HuH-7.5 (cell line): ENCODE results near the gene CTNNA3.

Experiments used
- DNase-seq: peaks from one replicate; pipeline ENCODE4 v3.0.0; 2011; ENCODE audit warnings: low spot score

The CTNNA3 gene

DNA sequence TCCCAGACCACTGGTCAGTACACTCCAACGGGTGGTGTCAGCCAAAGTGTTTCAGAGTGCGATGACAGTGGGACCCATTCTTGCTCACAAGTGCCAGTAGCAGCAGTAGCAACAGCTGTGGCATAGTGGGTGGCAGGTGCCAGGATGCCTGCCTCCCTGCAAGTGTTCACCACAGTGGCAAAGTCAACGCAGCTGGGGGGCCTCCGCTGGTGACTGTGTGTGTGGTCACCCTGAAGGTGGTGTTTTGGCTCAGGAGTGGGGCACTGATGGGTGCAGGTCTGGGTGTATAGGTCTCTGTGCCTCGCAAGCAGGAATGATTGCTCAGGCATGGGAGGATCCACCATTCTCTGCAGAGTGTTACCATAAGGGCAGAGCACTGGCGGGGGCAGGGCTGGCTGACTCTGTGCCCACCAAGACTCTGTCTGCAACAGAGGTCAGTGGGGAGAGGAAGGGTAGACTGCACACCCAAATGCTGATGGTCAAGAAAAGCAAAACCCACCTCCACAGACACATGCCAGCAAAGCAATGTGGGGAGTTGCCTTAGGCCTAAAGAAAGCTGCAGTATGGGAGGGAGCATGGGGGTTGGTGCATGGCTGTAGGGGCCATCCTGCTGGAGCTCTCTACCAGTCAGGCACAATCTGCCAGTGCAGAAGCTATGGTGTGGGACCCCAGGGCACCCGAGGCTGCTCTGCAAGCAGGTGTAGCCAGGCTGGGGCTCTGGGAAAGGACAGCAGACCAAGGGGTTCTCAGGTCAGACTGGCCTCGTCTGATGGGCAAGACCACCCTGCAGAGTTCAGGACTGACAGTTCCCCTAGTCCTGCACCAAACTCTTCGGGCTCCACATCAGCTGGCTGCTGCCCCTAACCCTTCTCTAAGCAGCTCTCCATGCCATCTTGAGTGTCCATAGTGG is 368.1 kb downstream of the CTNNA3 start:
- no peak for DNase-seq

DNA sequence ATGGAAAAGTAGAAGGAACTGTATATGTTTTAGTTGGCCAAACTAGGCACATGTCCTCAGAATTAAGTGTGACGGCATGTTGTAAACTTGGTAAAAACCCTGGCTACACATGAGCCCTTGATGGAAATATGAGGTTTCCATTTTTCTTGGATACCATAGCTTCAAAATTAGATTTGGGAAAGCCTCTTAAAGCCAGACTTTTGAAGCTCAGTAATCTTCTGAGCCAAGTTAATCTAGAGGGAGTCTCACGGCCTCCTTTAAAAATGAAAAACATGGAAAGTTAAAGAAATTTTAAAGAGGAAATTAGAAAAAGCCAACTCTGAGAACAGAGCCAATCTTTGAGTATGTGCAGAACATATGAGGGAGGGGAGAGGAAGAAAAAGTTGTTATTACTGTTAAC is 376.0 kb downstream of the CTNNA3 start:
- DNase-seq: no peak

DNA sequence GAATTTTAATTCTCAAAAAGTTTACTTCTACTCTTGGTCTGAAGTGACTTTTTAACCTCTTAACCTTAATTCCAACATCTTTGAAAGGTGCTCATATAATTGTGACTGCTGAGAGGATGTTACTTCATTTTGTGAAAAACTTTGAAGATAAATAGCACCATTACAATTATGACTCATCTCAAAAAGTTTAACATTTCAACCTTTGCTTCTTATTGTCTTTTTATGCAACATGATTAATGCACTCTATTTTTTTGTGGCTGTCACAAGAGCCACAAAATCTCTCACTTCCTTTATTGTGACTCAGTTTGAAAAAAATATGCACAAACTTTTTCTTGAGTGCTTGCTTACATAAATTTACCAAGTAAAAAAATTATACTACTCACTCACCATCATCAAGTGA is 387.1 kb downstream of the CTNNA3 start:
- no peak for DNase-seq

DNA sequence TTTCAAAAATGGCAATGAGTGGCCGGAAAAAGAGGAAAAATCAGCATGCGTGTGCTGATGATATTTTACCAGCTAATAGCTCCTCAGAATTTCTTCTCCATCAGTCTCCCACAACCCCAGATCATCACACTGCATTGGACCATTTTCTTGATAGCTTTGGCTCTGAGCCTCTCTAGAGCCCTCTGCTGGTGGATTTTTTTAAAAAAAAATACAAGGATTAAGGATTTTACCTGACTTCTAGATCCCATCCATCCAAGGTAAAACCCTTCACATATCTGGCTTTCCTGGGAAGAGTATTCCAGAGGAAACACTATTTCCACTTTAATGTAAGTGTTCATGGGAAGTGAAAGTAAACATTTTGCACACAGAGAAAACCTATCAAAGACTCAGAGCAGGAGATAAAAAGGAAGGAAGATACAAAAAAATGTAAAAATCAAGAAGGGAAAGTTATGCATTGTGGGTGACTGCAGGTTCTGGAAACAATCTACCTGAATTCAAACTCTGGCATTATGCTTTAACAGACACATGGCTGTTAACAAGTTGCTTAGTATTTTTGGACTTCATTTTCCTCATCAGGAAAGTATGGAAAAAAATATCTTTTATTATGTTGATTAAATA is 389.3 kb downstream of the CTNNA3 start:
- peak; percentile 16 for DNase-seq

DNA sequence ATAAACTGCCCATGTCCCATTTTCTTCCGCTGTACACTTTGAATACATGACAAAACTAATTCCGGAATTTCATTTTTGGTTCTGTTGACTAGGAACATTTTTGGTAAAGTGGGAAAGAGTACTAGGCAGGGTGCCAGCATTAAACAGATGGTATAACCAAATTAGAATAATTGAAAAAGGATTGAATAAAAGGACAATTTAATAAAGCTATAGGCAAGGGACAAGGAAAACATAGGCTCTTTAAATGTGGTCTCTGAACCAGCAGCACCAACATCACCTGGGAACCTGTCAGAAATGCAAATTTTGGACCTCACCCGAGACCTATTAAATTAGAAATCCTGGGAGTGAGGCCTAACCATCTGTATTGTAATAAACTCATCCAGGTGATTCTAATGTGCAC is 393.3 kb downstream of the CTNNA3 start:
- DNase-seq: no peak

DNA sequence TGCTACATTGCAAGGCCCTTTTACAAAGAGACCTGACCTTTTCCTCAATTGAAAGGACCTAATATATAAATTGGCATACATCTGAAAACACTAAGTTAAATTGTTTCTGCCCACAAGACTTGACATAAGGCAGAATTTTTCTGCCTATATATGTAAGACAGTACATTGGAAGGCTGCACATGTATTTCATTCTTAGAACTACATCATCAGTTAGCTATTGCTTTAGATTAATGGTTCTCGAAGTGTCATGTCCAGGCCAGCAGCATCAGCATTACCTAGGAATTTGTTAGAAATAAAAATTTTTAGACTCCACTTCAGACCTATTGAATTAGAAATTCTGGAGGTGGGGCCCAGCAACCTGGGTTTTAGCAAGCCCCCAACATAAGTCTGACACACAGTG is 396.2 kb downstream of the CTNNA3 start:
- DNase-seq: no peak

DNA sequence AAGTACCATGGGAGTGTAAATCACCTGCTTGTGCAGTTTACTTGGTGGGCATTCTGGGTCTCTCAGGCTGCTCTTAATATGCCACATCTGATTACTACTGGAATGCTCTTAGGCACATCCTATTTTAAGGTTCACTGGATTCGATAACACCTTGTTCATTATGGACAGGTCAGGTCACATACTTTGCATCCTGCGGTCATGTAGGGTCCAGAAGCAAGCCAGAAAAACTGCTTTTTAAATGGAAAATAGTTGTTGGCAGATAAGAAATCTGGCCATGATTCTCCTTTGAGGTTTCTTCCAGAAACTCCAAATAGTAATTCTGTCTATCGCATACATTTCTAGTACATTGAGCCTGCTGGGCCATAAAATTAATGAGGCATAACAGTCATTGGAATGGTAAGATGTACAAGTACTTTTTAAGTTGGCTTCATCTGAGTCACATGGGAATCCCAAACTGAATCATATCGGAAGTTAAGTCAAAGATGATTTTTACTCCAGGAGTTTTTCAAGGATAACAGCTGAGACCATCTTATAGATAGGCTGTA is 398.3 kb downstream of the CTNNA3 start:
- no peak for DNase-seq

DNA sequence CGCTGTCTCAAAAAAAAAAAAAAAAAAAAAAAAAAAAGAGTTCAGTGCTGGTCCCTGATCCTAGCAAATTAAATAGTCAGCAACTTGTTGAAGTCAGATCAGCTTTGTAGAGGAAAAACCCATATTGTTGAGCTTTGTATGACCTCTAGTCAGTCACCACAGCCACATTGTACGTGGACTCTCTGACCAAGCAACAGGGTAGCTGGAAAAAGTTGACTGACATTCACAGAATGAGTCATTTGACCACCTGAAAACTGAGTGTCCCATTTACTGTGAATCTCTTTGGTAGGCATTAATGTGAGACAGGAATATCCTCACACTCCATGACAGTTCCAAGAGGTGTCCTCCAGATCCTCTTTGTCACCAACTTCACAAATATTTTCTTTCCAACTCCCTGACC is 399.1 kb downstream of the CTNNA3 start:
- DNase-seq: no peak

DNA sequence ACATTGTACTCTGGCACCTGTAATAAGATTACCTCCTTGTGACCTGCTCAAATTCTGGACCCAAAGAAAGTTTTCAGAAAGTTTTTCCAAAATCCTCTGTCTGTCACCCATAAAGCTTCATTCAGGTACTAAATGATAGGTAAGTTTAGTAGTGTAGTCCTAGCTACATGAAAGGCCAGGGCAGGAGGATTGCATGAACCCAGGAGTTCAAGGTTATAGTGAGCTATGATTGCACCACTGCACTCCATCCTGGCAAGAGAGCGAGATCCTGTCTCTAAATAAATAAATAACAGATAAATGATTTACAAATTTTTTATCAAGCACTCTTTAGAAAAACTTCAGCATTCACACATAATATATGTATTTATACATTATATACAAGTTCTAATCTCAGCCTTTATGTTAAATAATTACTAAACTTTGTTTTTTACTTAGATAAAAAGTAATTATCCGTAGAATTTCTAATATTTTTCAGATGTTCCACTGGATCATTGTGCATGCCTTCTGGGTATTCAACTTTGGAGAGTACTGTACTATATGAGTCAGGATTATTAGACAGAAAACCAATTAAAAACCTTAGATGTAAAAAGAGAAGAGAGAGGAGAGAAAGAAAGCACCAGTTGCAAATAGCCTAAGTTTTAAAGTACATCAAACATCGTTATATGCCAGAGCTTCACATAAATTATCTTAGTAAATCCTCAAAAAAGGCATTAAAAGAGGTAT is 407.1 kb downstream of the CTNNA3 start:
- DNase-seq: no peak

DNA sequence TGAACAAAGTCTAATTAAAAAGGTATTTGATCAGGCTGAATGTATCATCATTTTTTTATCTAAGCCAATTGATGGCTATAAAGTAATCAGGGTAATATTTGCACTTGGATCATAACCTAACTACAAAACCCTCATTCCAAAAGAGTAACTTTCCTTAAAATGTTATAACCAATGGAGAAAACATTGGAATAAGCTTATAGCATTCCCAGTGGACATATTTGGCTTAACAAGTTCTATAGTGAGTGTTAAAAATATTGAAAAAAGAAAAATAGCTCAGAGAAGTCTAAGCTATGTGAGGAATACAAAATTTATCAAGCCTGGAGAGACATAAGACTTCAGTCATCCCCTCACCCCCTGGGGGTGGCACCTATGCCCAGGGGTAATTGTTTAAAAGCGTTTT is 411.4 kb downstream of the CTNNA3 start:
- DNase-seq: no peak

DNA sequence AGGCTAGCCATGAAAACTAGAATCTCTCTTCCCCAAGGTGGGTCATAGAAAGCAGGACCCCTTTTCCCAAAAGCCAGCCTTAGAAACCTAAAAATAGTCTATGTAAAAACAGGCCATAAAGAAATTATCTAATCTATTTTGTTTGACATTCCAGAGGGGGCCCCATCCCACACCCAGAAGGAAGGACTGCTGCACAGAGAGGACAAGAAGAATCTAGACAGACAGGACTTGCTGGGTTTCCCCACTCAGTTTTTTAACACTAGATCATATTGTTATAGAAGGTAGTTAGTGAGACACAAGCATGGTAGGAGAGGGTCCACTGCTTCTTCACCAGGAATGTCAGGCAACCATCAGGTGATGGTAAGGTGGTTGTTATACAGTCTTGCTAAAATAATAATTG is 413.1 kb downstream of the CTNNA3 start:
- DNase-seq: no peak

DNA sequence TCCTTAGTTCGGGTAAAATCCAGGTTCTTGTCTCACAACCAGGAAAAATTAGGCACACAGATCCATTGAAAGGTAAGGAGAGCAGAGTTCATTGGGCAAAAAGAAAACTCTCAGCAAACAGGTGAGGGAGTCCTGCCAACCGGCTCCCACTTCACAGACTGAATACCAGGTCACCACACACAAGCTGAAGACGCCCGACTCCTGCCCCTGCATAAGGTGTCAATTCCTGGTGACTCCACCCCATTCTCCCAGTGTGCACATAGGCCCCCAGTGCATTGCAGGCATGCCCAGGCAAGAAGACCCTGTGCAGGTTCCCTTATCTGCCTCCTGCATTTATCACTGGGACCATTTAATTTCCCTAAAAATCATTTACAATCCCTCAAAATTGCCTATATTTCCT is 415.6 kb downstream of the CTNNA3 start:
- DNase-seq: no peak

DNA sequence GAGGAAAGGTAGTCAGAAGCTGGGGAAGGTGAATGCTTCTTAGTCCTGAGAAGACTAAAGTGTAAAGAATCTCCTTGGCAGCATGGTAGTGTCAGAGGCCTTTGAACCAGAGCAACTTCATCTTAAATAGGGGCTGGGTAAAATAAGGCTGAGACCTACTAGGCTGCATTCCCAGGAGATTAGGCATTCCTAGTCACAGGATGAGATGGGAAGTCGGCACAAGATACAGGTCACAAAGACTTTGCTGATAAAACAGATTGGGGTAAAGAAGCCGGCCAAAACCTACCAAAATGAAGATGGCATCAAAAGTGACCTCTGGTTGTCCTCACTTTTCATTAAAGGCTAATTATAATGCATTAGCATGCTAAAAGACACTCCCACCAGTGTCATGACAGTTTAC is 418.6 kb downstream of the CTNNA3 start:
- no peak for DNase-seq

DNA sequence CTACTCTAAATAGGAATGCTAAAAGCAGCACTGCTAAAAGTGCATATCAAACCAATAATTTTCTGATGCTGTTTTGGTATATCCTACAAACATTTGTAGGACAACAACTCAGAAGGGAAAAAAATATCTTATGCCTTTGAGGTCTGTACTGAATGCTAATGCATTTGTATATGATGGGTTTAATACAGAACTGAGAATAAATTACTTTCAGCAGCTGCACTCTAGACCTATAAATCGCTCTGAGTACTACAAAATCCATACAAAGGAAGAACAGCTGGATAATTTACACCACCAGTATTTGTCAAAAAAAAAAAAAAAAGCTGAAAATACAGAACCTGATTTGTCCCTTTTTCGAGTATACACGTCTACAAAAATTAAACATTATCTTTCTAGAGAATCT is 426.2 kb downstream of the CTNNA3 start:
- DNase-seq: no peak

DNA sequence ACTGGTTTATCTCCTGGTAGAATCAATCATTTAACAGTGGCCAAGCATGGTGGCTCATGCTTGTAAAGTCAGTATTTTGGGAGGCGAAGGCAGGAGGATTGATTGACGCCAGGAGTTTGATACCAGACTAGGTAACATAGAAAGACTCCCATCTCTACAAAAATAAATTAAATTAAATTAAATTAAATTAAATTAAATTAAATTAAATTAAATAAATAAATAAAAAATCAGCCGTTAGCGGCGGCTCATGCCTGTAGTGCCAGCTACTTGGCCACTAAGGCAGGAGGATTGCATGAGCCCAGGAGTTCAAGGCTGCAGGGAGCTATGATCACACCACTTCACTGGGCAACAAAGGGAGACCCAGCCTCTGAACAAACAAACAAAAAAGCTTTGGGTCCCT is 427.8 kb downstream of the CTNNA3 start:
- DNase-seq: no peak

DNA sequence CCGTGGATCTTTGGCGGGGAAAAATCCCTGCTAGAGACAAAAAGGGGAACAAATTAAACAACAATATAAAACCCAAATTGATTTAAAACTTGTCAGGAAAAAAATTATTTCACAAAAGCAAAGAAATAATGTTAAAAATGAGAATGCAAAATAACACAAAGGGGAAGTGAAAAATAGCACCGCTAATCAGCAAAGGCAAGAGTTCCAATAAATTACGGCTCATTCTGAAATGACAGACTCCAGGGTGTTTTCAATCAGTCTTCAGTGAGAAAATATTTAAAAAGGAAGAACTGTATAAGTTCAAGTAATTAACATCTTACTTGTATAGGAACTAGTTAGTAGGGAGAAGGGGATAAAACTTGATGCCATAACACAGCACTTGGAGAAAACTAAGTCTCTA is 433.3 kb downstream of the CTNNA3 start:
- DNase-seq: no peak

DNA sequence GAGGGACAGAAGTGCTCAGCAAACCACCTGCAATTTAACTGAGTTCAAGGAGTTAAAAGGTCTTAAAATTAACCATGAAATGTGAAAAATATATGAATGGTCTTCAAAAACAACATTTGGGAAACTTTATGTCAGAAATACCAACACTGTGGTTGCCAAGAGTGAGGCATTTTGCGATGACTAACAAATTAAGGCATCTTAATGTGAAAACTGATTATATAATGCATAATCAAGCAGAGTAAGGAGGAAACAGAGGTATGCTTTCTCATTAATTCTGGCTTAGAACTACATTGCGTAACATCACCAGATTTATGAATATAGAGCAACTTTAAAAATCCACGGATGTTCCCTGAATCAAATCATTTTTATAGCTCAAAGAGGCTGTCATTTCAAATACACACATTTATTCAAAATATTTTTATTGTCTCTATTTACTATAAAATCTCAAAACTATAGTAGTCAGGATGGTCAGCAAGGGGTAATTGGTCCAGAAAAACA is 434.6 kb downstream of the CTNNA3 start:
- no peak for DNase-seq

DNA sequence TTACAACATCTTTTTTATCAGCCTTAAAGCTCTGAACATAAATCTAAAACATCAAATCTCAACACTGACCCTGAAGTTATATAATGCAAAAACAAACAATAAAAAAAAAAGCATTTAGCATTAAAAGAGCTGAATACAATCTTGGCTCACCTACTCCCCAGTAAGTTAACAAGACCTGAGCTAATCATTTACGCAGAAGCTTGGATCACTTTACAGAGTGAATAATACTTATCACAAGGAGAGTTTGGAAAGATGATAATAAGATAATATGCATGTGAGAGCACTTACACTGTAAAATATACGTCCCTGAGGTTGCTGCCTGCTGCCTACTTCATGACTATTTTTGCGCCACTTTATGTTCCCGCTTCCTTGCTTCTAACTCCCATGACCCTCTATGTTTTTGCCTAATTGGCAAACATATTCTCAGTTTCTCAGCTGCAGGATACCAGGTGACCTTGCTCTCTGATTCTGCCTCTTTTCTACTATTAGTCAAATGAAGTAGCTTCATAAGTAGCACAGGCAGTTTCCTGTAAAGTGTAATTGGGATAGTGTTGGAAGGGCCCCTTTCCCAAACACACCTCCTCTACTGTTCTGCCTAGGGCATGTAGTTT is 436.6 kb downstream of the CTNNA3 start:
- DNase-seq: no peak

DNA sequence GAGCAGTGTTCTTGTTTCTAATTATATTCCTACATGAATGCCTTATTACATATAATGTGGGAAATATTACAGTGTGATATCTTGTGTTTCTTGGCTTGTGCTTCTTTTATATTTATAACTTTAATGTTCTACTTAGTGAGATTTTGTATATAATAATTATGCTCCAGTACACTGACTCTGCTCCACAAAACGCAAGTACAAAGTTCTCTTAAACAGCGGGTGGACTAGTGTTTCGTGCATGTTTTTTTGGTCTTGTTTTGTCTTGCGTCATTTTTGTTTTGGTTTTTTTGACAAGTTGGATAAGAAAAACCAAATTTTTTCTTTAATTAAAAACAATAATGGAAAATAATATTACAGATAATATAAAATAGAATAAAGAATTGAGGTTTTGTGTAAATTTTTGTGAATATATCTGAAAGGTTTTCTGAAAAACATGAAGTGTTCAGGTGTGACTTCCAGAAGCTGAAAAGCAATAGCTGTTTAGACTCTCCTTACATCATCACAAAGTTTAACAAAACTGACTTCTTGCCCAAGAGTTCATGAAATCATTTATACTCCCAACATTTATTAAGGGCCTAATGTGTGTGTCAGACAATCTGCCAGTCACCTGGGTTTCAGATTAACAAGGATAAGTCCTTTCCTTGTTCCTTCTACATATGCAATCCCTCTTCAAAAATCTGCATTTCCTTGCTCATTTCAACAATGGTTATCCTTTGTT is 438.4 kb downstream of the CTNNA3 start:
- no peak for DNase-seq

DNA sequence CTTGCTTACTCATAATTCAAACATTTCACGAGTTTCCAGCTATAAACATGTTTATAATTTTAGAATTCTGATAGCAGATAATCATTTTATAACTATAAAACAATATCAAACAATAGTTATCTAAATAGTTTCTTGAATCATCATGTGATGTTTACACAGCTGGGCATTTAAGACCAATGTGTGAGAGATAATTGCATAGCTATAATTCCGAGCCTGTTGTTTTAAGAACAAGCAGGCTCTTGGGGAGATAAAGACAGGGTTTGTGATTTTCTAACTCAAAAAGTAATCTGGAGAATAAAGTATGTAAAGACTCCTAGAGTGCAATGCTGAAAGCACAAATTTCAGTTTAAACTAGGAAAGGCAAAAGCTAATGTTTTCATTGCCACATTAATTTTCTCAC is 439.0 kb downstream of the CTNNA3 start:
- no peak for DNase-seq

DNA sequence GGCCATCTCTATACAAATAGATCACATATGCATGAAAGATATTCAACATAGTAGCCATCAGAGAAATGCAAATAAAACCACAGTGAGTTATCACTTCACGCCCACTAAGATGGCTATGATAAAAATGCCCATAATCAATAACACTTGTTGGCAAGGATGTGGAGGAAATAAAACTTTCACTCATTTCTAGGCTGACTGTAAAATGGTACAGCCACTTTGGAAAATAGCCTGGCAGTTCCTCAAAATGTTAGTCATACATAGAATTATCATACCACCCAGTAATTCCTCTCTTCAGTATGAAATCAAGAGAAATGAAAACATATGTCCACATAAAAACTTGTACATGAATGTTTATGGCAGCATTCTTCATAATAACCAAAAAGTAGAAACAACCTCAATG is 445.3 kb downstream of the CTNNA3 start:
- DNase-seq: no peak
